SH-SY5Y (cell line): ENCODE data around the gene GMPR2.

Experiments used
- GATA2 ChIP-seq: IDR thresholded peaks from 2 replicates; pipeline ENCODE4 v1.6.1; 2011; ENCODE audit warnings: mild to moderate bottlenecking, low read depth, low read length
- GATA3 ChIP-seq: IDR thresholded peaks from 2 replicates; pipeline ENCODE4 v1.6.1; 2011; ENCODE audit warnings: low read depth, mild to moderate bottlenecking, low read length, moderate library complexity

GRCh38 chr14:24228902-24229301, 3.8 kb upstream of the GMPR2 start:
- TF ChIP-seq GATA3 (no peak), GATA2 (no peak)
